NCI-H526 (cell line): ENCODE measurements around the gene PNPLA7.

Experiments
- DNase-seq, 2 experiments: peaks; one replicate each; lab custom pipeline; 2025; lab: John Stamatoyannopoulos, UW

The PNPLA7 gene

GRCh38 chr9:137435381-137435891, 114.8 kb downstream of the PNPLA7 start:
- DNase-seq: no peak

GRCh38 chr9:137434498-137435380, 115.5 kb downstream of the PNPLA7 start:
- DNase-seq: no peak

- DNase-seq: no peak
Observed at GRCh38 chr9:137433916-137434431, 116.2 kb downstream of the PNPLA7 start.

GRCh38 chr9:137433349-137433915, 116.8 kb downstream of the PNPLA7 start:
- DNase-seq: no peak

- DNase-seq: no peak
Observed at GRCh38 chr9:137432687-137433348, 117.4 kb downstream of the PNPLA7 start.

GRCh38 chr9:137431416-137431931, 118.7 kb downstream of the PNPLA7 start:
- no peak for DNase-seq

GRCh38 chr9:137430723-137431415, 119.3 kb downstream of the PNPLA7 start:
- DNase-seq: no peak

GRCh38 chr9:137429974-137430722, 120.1 kb downstream of the PNPLA7 start:
- peak in 1 of 2 experiments; percentile 56 for DNase-seq

GRCh38 chr9:137429546-137429890, 120.7 kb downstream of the PNPLA7 start:
- DNase-seq: no peak

- DNase-seq: no peak
Observed at GRCh38 chr9:137428841-137429545, 121.2 kb downstream of the PNPLA7 start.

GRCh38 chr9:137428311-137428630, 121.9 kb downstream of the PNPLA7 start:
- no peak for DNase-seq

GRCh38 chr9:137427454-137428310, 122.5 kb downstream of the PNPLA7 start:
- DNase-seq: no peak

GRCh38 chr9:137426018-137426681, 124.1 kb downstream of the PNPLA7 start:
- DNase-seq: no peak

GRCh38 chr9:137423514-137424291, 126.5 kb downstream of the PNPLA7 start:
- DNase-seq: peak in 1 of 2 experiments; percentile 43

- peak; percentile 51 to 93 for DNase-seq
Observed at GRCh38 chr9:137422604-137423513, 127.3 kb downstream of the PNPLA7 start, which contains the start of the genes EXD3 and NOXA1. EXD3 (minus strand) TSS chr9:137423162; CDS start chr9:137395357, 27,805 bp downstream. NOXA1 (plus strand) TSS chr9:137423393; CDS start chr9:137423530, 137 bp downstream.

- no peak for DNase-seq
Observed at GRCh38 chr9:137421838-137422603, 128.2 kb downstream of the PNPLA7 start.
